HFFc6 (cell line): ENCODE measurements around the gene DCP1B. TPM values are rescaled to one million over a fixed set of nuclear protein-coding genes. Genes with fewer than 3 reads are reported as not detected.

ENCODE experiments used
- DNase-seq: peaks from one replicate; pipeline ENCODE4 v3.0.0-alpha.2; 2018
- H3K27ac Mint-ChIP-seq: 2 replicates; pipeline ENCODE4 v1.8.0; 2020; ENCODE audit warnings: mild to moderate bottlenecking, mixed read lengths
- H3K27me3 Mint-ChIP-seq: 2 replicates; pipeline ENCODE4 v1.8.0; 2021; ENCODE audit warnings: mild to moderate bottlenecking, moderate library complexity, mixed read lengths; ENCODE audit not compliant: insufficient read depth
- H3K36me3 Mint-ChIP-seq: 2 replicates; pipeline ENCODE4 v1.8.0; 2021; ENCODE audit warnings: low read depth, mixed read lengths
- H3K4me1 Mint-ChIP-seq: 2 replicates; pipeline ENCODE4 v1.8.0; 2020; ENCODE audit warnings: low read depth, mixed read lengths
- H3K4me3 Mint-ChIP-seq: 2 replicates; pipeline ENCODE4 v1.8.0; 2020; ENCODE audit warnings: mild to moderate bottlenecking, moderate library complexity, mixed read lengths
- H3K9me3 Mint-ChIP-seq: 2 replicates; pipeline ENCODE4 v1.8.0; 2020; ENCODE audit warnings: mild to moderate bottlenecking, mixed read lengths
- CTCF ChIP-seq: fragments of 200-600 bp; sonication (generic); IDR thresholded peaks from 2 replicates; pipeline ENCODE4 v1.5.0; 2021; ENCODE audit warnings: antibody characterized with exemption, mild to moderate bottlenecking
- total RNA-seq, 6 experiments: library from RNA; stranded (reverse); fragmentation: NEBNext Ultra II Directional; extraction: Animal tissue kit (Norgen Biotek cat#: 25700); gene quantifications; 2 replicates in 1 of 6; 3 replicates in 5 of 6; pipeline ENCODE4 v1.2.3, GENCODE V29; 2021

The DCP1B gene
- total RNA-seq, 6 experiments from 2014 or later = 12.6 to 16.4 (median 14.5) TPM

GRCh38 chr12:1984759-1985158, 19.5 kb downstream of the DCP1B start:
- no peak for DNase-seq
- no peak for TF ChIP-seq CTCF
- Mint-ChIP-seq H3K4me1 (no peaks in the 10 kb centered on the region), H3K36me3 (peaks cover 65% of the 10 kb centered on the region), H3K27me3 (no peaks in the 10 kb centered on the region), H3K9me3 (peaks cover 36% of the 10 kb centered on the region), H3K27ac (no peak overlapping the region), H3K4me3 (no peak overlapping the region)

- peaks cover 12% of the 10 kb centered on the region for H3K9me3 Mint-ChIP-seq
- DNase-seq = no peak
- no peak overlapping the region for H3K27ac Mint-ChIP-seq
- no peak for TF ChIP-seq CTCF
- peaks cover 31% of the 10 kb centered on the region for H3K36me3 Mint-ChIP-seq
- no peak overlapping the region for H3K4me3 Mint-ChIP-seq
- no peaks in the 10 kb centered on the region for H3K27me3 Mint-ChIP-seq
- no peaks in the 10 kb centered on the region for H3K4me1 Mint-ChIP-seq
These were observed 24.0 kb downstream of the DCP1B start for GRCh38 chr12:1980282-1980681.

GRCh38 chr12:1978078-1978862, 26.0 kb downstream of the DCP1B start:
- H3K27me3 Mint-ChIP-seq = no peaks in the 10 kb centered on the region
- TF ChIP-seq CTCF = no peak
- peaks cover 18% of the 10 kb centered on the region for H3K36me3 Mint-ChIP-seq
- no peak overlapping the region for H3K27ac Mint-ChIP-seq
- H3K4me3 Mint-ChIP-seq = no peak overlapping the region
- H3K4me1 Mint-ChIP-seq = peaks cover 15% of the 10 kb centered on the region
- no peak for DNase-seq
- no peaks in the 10 kb centered on the region for H3K9me3 Mint-ChIP-seq

- peaks cover 22% of the 10 kb centered on the region for H3K4me1 Mint-ChIP-seq
- TF ChIP-seq CTCF = no peak
- H3K36me3 Mint-ChIP-seq = peaks cover 12% of the 10 kb centered on the region
- no peaks in the 10 kb centered on the region for H3K27me3 Mint-ChIP-seq
- no peak overlapping the region for H3K4me3 Mint-ChIP-seq
- H3K9me3 Mint-ChIP-seq = no peaks in the 10 kb centered on the region
- no peak for DNase-seq
- no peak overlapping the region for H3K27ac Mint-ChIP-seq
These were observed 26.7 kb downstream of the DCP1B start for GRCh38 chr12:1977588-1977987.

GRCh38 chr12:1977109-1977508, 27.1 kb downstream of the DCP1B start:
- no peak overlapping the region for H3K4me3 Mint-ChIP-seq
- H3K36me3 Mint-ChIP-seq = peaks cover 12% of the 10 kb centered on the region
- H3K9me3 Mint-ChIP-seq = no peaks in the 10 kb centered on the region
- no peaks in the 10 kb centered on the region for H3K27me3 Mint-ChIP-seq
- TF ChIP-seq CTCF = no peak
- H3K4me1 Mint-ChIP-seq = peaks cover 27% of the 10 kb centered on the region
- DNase-seq = no peak
- H3K27ac Mint-ChIP-seq = no peak overlapping the region
